Eye (tissue), 1 donor: ENCODE measurements around the gene IMMP1L.

Source experiments
- DNase-seq: peaks from one replicate; pipeline ENCODE4 v3.0.0-alpha.2; 2015

IMMP1L gene

GRCh38 chr11:31464436-31464835 is 45.0 kb downstream of the IMMP1L start:
- DNase-seq = no peak

GRCh38 chr11:31455177-31455576 is 54.2 kb downstream of the IMMP1L start:
- no peak for DNase-seq

DNA sequence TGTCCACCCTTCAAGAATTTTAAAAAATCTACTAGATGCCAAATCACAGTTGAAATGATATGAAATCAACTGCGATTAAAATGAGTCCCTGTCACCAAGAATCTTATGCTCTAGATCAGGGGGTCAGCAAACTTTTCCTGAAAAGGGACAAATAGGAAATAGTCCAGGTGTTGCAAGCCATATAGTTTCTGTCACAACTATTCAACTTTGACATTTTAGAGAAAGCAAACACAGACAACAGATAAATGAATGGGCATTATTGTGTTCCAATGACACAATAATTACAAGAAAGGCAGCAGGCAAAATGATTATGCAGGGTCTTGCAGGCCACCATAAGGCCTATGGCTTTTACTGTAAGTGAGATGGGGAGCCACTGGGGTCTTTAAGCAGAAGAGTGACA is 58.6 kb downstream of the IMMP1L start:
- no peak for DNase-seq

- no peak for DNase-seq
These were observed 60.4 kb downstream of the IMMP1L start for GRCh38 chr11:31449040-31449439.

DNA sequence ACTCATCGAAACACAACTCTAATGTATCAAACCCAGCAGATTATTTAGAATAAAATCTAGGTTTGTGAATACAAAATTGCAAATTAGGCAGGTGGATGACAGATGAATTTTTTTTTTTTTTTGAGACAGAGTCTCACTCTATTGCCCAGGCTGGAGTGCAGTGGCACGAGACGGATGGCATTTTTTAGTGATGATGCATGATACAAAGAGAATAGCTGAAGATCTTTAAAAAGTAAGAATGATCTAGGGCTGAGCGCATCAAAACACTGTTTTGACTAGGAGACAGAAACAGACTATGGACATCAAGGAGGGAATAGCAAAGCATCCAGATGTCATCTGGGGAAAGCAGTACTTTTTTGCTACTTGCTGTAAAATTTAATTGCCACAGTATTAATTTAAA is 63.8 kb downstream of the IMMP1L start:
- DNase-seq = no peak

GRCh38 chr11:31443802-31444201 is 65.6 kb downstream of the IMMP1L start:
- no peak for DNase-seq

DNA sequence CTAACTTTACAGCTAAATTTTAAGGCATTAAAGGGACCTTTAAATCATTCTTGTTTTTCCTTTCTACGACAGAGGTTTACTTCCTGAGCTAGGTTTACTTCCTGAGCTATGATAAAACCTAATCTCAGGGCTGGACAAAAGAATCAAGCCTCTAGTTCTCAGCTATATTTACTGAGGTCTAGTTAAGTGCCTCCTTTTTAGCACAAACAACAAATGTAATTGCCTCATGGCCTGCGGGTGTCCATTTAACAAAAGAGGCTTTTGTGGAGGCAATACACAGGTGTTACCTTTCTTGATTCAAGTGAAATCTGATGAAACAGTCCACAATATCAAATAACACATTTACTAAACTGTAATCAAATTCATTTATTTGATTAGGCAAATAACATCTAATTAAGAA is 67.3 kb downstream of the IMMP1L start:
- DNase-seq = no peak

DNA sequence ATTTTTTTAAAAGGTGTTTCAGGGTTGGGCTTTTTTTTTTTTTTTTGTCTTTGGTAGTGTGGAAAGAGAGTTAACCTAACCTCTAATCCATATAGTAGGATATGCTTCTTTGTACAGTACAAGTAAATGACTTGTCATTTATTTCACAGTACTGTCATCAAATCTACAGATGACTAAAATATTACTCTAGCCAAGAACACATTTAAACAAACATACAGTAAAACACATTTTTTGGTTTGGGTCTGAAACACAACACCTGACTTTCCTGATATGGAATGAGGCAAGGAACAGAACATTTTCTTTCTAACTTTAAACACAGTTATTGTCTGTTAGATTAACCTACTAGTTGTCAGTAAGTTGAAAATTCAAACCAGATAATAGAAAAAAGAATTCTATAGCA is 68.1 kb downstream of the IMMP1L start:
- DNase-seq = no peak

DNA sequence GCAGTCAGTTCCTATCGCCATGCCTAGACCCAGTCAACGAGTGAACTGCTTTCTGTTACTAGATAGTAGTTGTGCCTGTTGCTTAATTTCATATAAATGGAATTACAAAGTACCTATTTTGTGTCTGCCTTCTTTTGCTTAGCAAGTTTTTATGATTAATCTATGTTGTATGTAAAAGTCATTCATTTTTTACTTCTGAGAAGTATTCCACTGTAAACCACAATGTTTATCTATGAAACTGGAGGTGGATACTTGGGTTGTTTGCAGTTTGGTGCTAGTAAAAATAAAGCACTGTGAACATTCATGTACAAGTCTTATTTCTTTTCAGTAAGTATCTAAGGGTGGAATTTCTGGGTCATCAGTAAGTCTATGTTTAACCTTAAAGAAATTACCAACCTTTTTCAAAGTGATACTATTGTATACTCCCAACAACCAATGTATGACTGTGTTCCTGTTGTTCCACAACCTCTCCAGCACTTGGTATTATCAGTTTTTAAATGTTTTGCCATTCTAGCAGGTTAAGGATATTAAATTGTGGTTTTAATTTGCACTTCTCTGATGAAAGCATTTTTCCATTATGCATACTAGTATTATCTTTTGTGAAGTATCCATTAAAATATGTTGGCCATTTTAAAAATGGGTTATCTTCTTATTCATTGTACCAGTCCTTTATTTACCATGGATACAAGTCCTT is 71.5 kb downstream of the IMMP1L start:
- DNase-seq = no peak

- peak; percentile 96 for DNase-seq
These were observed 75.6 kb downstream of the IMMP1L start for GRCh38 chr11:31433851-31434250.

- no peak for DNase-seq
These were observed 84.8 kb downstream of the IMMP1L start for GRCh38 chr11:31424652-31425051.

DNA sequence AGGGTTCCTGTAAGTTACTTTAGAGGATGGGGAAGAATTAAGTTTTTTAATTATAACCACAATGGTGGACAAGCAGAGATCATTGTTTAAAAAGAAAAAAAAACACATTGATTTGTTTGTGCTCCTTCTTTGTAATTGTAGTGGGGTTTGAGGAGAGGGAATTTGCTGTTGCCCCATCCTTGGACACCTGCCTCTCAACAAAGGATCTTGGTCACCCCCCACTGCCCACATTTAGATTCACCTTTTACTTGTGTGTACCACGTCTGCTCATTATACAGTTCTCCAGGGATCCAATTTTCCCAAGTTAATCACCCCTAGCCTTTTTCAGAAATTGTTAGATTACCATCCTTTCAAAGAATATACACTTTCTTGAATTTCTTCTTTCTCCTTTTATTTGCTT is 86.7 kb downstream of the IMMP1L start:
- no peak for DNase-seq

DNA sequence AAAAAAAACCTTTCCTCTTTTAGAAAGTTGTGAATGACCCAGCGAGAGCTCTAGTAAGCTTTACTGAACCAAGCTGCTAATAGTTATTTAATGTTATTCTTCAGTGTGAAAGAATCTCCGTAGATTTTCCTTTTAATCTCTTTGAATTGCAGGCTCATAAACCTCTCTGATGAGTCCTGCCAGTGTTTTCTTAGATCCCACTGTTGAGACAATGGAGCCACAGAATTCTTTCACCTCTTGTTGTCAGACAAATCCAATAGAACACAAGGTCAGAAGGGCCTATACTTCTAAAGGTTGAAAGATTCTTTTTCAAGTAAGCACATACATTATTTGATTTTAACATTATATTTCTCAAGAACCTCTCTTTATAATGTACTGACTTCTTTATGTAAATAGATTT is 87.6 kb downstream of the IMMP1L start:
- DNase-seq = no peak

DNA sequence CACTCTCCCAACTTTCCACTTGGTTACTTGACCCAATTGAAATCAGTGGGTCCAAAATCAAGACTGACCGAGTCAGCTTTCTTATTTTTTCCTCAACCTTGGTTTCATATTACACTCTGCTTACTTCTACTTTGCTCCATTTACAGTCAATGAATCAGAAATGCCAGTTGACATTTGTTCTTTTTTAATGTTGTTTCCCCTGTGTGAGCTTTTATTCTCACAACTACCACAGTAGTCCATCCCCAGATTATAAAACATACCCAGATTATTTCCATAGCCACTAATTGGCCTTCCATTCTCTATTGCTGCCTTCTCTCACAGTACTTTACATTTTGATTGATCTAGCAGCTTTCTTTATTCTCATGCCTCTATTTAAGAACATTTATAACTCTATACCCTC is 89.8 kb downstream of the IMMP1L start:
- no peak for DNase-seq

DNA sequence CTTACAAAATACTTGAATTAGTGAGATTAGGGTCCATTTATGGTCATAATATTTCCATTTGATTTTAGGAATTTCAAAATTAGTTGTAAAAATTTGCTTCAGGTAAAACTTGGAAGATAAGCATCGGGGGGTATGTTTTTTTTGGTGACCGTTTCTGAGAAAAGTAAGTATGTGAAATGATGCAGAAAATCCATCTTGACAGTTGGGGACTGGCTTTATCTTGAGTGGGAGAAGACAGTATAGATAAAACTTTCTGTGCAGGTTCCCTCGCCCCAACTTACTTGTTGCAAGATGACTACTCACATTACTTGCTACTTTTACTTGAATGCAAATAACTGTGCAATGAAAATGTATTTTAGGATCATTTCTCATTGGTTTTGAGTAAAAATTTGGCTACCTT is 90.3 kb downstream of the IMMP1L start:
- peak; percentile 60 for DNase-seq

DNA sequence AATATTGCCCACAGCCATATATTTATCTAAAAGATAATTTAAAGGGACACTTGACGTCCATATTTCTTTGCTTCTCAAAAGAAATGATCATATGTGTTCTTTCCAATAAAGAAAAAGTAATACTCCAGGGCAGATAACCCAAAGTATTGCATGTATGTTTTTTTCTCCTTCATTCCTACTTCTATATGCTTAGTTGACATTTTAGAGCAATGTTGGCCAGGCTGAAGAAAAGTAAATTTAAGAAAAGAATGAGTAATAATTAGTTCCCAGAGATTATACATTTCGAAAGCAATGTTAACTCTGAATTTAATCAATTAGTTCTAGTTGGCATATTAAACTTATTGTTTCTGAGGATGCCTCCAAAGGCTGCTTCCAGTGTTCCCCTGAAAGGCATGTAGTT is 91.6 kb downstream of the IMMP1L start:
- DNase-seq = no peak

GRCh38 chr11:31417357-31417756 is 92.1 kb downstream of the IMMP1L start:
- DNase-seq = peak; percentile 29

DNA sequence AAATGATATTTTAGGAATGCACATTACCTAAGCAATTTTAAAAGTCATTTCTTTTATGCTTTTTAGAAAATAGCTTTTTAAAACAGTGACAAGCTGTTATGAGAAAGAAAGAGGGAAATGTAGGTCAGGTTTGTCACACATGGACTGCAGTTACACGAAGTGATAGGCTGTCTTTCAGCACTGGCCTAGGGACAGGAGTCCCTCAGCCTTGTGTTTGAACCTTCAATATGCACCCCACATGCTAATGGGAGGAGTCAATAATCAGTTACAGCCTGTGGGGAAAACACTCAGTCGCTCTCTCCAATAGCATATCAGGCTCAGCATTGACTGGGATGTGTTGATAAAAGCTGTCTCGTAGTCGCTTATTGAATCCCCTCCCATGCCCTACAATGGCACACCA is 94.0 kb downstream of the IMMP1L start:
- DNase-seq = peak; percentile 66

DNA sequence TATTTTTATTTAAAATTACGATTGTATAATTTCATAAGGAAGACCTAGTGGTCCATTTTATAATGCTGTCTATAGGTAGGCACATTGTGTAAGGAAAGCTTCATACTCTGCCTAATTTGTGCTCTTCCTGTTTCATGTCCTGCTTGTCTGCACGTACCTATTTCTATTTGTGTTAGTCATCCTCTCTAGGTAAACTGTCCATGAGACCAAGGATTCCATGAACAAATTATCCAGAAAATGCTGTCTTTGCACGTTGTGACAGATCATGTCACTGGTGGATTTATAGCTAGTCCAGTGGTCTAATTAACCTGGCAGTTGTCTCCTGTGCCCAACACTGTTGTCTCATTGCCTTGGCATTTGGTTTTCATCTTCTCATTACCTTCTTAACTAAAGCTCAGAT is 95.1 kb downstream of the IMMP1L start:
- DNase-seq = no peak

DNA sequence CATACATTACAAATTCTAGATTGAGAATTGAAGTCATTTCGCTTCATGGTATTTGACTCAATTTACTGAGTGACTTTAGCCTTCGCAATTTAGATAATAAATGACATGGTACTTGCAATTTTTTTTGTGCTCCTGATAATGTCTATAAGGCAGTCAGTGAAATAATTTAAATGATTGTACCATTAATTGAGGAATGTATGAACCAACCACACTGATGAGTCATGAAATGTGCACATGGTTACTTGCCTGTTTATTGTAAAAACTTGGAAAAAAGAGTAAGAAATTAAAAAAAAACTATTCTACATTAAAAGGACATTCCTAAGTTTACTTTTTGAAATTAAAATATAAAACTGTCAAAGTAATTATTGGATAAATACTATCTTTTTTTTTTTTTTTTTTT is 96.5 kb downstream of the IMMP1L start:
- DNase-seq = no peak

- DNase-seq = no peak
These were observed 101.2 kb downstream of the IMMP1L start for GRCh38 chr11:31408201-31408600.

DNA sequence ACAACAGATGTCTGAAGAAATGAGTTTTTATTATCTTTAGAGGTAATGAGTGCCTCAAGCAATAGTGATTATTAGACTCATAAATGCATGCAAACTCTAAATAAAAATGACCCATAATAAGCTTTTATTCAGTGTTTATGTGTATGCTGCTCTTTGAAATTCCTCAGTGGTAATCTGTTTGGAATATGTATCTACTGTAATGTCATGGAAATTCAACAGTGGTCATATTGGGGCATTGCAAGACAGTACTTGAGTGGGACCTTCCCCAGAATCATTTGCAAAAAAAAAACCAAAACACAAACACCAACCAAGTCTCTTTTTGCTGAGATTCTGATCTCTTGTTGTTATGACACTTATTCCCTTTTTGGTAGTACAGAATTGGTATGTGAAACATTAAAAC is 104.8 kb downstream of the IMMP1L start:
- no peak for DNase-seq

GRCh38 chr11:31397239-31397834 is 112.1 kb downstream of the IMMP1L start:
- DNase-seq = peak; percentile 77

DNA sequence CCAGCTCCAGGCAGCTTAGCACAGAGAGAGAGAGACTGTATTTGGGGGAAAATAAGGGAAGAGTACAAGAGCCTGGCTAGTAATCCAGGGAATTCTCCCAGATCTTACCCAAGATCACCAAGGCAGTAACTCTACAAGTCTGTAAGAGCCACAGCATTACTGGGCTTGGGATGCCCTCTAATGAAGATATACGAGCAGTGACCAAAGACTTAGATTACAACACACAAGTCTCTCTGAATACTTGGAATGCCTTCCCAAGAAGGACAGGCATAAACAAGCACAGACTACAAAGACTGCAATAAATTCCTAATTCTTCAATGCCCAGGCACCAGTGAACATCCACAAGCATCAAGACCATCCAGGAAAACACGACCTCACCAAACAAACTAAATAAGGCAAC is 122.0 kb downstream of the IMMP1L start:
- no peak for DNase-seq

- DNase-seq = no peak
These were observed 126.3 kb downstream of the IMMP1L start for GRCh38 chr11:31383116-31383515.
